ENCODE measurements around the gene PHF1.
A peak's percentile ranks its signal among the peaks of the same experiment; 100 is the strongest.
"Not testable (repeated sequence)": the region's sequence is repeated elsewhere in the genome, so short reads cannot be mapped to it uniquely, and the experiment has no call there.

The PHF1 gene

DNA sequence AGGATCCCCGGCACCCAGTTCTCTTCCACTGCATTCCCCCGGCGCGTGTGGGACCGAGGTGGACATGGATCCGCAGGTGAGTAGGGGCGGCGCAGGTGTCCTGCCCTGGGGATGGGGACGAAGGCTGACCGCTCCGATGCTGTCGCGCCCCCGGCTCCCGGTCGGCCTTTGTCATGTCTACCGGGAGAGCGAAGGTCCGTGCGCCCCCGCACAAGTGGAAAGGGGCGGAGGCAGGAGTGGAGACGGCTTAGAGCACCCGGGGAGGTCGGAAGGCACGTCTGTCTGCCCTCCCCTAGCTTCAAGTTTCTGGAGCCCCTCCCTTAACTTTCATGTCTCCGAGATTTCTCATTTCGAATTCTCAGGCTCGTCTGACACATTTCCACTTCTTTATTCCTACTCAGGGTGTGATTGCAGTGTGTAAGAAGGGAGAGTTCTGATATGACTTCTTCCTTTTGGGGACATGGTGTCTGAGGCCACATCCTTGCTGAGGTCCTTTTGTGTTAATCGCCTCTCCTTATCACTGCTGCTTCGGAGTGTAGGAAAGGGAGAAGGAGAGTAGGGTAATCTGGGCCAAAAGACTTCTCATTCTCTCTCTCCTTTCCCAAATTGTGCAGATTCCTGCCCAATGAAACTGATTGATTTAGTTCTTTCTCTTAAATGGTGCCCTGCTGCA is 18.8 kb upstream of the PHF1 start:
- DNase-seq: no peak

DNA sequence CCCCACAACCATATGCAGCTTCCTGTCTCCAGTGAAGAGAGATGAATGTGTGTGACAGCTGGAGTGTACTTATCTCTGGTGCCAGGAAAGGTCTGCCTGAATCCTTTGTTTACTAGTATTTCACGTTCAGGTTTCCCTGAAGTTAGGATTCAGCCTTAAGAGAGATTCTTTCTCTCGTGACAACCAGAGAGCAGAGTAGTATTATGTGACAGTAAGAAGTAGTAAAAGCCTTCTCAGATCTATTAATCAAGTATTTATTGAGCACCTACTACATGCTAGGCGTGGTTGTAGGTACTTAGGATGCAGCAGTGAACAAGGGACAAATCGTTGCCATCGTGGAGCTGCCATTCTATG is 18.2 kb upstream of the PHF1 start:
- no peak for DNase-seq

DNA sequence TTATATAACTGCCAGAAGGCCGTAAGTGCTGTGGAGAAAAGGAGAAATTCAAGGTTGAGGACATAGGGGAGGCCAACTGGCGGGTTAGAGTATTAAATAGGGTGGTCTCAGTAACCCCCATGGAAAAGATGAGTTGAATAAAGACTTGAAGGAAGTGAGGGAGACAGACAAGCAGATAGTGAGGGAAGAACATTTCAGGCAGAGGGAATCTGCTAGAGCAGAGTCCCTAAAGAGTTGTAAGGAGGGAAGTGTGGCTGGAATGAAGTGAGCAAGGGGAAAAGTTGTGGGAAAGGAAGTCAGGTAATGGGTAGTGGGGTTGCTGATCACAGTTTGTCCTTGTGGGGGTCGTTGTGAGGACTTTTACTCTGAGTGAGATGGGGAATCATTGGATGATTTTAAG is 17.8 kb upstream of the PHF1 start:
- DNase-seq: no peak

- DNase-seq: no peak
Measured at GRCh38 chr6:33397541-33397940, 13.3 kb upstream of the PHF1 start.

DNA sequence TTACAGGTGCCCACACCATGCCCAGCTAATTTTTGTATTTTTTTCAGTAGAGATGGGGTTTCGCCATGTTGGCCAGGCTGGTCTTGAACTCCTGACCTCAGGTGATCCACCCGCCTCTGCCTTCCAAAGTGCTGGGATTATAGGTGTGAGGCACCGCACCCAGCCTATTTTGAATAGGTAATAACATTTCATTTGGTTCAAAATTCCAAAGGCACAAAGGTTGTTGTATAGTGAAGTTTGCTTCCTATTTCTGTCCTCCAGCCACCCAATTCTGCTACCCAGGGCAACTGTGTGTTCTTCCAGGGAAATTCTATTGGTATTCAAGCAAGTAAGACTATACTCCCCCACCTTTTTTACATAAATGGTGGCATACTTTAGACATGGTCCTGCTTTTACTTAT is 12.2 kb upstream of the PHF1 start:
- DNase-seq: not testable (repeated sequence)

- DNase-seq: not testable (repeated sequence)
Measured at GRCh38 chr6:33399881-33400280, 10.9 kb upstream of the PHF1 start.

- DNase-seq: no peak
Measured at GRCh38 chr6:33404884-33405283, 5.9 kb upstream of the PHF1 start.

GRCh38 chr6:33405386-33405940 is 5.4 kb upstream of the PHF1 start:
- DNase-seq: no peak

- DNase-seq: no peak
Measured at GRCh38 chr6:33406126-33406525, 4.7 kb upstream of the PHF1 start.

DNA sequence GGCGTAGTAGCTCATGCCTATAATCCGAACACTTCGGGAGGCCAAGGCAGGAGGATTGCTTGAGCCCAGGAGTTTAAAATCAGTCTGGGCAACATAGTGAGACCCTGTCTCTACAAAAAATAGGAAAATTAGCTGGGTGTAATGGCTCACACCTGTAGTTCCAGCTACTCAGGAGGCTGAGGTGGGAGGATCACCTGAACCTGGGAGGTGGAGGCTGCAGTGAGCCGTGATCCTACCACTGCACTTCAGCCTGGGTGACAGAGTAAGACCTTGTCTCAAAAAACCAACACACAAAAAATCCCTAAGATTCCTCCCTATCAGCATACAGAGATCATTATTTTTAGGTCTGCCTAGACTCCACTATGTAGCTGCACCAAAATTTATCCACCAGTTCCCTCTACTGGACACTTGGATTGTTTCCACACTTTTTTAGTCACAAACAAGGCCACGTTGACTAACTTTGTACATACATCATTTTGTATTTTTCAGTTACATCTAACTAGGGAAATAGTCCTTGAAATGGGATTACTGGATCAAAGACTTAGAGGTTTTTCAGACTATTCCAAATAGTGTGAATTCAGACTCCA is 3.6 kb upstream of the PHF1 start:
- DNase-seq: no peak

- peak; percentile 99 for DNase-seq
Measured at GRCh38 chr6:33410050-33410710, 634 bp upstream of the PHF1 start.

DNA sequence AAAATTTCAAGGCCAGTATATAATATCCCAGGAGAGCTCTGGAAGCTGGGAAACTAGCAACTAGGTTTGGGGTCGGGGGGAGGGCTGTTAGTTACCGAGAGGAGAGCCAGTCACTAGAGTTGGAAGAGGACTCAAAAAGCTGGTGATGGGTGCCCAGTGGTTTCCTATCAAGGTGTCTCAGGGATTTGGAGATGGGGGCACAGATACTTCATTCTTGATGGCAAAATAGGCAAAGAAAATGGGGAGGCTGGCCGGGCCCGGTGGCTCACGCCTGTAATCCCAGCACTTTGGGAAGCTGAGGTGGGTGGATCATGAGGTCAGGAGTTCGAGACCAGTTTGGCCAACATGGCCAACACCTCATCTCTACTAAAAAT is 805 bp downstream of the PHF1 start:
- DNase-seq: no peak

- DNase-seq: no peak
Measured at GRCh38 chr6:33412140-33413009, 1.6 kb downstream of the PHF1 start.

DNA sequence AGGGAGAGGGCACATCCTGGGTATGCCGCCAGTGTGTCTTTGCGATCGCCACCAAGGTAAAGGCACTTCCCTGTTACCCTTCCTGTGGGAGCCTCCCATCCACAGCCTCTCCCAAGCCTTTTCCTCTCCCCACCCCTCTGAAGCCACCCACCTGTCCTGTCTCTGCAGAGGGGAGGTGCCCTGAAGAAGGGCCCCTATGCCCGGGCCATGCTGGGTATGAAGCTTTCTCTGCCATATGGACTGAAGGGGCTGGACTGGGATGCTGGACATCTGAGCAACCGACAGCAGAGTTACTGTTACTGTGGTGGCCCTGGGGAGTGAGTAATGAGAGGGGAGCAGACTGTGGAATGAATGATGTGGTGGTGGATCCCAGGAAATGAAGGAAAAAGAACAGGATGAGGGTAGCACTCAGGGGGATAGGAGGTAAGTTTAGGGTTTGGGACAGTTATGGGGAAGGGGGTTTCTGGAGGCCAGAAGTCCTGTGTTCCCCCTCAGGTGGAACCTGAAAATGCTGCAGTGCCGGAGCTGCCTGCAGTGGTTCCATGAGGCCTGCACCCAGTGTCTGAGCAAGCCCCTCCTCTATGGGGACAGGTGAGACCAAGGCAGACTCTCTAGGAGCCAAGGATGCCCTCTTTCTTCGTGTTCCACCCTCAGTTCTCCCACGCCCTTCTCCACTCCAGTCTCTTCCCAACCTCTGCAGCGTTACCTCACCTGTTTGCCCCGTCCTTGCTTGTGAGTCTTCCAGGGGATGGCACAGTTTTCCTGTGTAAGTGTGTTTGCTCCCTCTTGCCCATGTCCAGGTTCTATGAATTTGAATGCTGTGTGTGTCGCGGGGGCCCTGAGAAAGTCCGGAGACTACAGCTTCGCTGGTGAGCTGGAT is 2.7 kb downstream of the PHF1 start:
- no peak for DNase-seq

- no peak for DNase-seq
Measured at GRCh38 chr6:33414592-33415271, 3.9 kb downstream of the PHF1 start.

DNA sequence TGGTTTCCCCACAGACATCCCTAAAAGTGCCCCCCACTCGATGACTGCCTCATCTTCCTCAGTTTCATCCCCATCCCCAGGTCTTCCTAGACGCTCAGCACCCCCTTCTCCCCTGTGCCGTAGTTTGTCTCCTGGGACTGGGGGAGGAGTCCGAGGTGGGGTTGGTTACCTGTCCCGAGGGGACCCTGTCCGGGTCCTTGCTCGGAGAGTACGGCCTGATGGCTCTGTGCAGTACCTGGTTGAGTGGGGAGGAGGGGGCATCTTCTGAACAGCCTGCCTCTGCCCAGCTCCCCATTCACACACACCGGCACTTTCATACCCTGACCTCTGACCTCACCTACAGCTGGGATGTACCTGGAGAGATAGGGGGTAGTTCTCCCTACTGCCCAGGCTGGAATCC is 5.0 kb downstream of the PHF1 start:
- DNase-seq: no peak

- no peak for DNase-seq
Measured at GRCh38 chr6:33416386-33417127, 5.7 kb downstream of the PHF1 start.

- no peak for DNase-seq
Measured at GRCh38 chr6:33417128-33417902, 6.5 kb downstream of the PHF1 start.

DNA sequence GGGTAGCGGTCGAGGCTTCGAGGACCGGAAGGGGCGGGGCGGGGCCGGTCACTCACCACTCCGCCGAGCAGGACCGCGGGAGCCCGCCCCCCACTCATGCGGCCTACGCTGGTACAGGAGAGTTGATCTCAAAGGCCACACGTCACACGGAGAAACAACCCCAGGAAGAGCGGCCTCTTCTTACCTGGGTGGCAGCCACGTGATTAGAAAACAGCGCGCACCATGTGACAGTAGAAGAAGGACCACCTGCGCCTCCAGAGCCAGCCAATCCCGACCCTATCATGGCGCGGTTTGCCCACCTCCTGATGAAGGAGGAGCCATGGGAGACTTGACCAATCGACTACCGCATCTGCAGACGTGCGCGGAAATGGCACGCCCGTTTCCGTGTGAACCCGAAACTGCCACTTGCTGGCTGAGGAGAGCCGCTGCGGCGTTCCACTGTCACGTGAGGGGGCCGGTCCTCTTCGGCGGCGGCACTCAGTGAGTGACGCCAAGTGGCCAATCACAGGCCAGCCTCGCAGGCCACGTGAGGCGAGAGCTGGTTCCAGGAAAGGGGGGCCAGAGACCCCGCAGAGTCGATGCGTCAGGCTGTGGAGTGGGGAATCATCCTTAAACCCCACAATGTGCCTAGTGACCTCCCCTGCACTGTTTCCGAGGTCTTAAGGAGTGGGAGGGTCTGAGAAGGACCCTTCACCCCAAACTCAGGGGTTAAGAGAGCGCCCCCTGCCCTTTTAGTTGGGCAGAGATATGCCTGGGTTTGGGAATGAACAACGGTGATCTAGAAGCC is 7.3 kb downstream of the PHF1 start, which contains the start of gene CUTA:
TSS of gene CUTA (minus strand) at position 205 of the 787 bp plus-strand sequence. CDS start at position 98, 107 bp downstream.
- peak; percentile 96 for DNase-seq
